Measurements from ENCODE around the gene SLC38A6.

Gene SLC38A6

DNA sequence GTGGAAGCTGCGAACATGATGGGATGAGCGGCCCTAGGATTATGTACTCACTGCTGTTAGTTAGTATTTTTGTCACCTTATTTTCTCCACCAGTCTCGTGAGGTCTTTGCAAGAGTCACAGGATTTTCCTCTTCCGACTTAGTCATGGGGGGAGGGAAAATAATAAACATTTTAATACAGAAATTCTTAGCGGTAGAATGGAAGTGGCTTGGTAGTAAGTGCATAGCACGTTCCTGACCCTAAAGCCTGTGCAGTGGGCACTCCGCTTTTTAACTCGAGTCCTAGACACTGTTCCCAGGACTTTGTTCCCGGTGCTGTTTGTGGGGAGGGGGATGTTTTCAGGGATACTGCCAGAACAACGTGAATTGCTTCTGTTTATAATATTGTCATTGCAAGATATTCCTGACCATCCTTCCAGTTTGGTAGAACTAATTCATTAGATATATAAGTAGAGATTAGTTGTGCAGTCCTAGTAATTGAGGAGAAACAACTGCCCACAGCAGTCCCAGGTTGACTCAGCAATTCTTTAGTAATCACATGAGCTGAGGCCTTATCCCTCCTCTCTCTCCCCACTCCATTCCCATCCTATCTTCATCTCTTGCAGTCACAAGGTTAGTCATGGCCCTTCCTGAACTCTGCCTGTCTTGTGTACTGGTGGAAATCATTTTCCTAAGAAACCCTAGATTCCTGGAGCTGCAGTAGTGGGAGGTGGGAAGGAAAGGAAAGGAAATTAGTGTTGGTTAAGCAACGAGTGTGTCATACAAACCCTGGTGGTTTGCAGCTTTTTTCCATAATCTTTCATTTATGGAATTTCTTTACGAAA lies 799 bp downstream of the SLC38A6 start:
- DNase-seq = no peak

DNA sequence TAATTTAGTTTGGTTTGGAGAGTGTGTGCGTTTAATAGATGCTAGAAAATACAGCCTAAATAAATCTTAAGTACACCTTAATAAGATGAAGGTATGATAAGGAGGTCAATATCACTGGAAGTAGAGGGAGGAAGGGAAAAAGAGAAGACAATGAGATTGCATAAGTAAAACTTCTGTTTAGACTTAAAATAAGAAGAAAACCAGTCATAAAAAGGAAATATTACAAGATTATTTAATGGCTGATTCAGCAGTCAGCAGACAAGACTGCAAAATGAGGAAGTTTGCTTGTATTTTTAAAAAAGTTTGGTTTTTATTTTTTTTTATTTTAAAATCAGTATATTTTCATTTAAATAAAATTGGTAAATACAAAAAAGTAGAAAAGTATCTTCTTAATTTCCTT lies 3.2 kb downstream of the SLC38A6 start:
- DNase-seq = no peak

DNA sequence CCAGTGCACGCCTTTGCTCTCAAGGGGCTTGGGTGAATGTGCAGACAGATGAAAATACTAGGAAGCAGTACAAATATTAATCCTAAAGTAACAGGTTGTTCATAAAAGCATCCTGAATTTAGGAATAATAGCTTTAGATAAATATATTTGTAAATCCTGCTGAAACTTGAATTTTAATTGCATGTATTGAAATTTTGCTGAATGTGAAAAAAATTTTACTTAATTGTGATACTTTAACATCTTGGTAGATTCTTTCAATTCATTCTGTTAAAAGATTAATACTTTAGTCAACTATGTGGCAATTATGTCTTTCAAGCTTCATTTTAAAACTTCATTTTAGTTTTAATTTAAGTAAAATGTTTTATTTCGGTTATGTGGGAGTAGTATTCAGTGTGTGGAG lies 5.5 kb downstream of the SLC38A6 start:
- no peak for DNase-seq

DNA sequence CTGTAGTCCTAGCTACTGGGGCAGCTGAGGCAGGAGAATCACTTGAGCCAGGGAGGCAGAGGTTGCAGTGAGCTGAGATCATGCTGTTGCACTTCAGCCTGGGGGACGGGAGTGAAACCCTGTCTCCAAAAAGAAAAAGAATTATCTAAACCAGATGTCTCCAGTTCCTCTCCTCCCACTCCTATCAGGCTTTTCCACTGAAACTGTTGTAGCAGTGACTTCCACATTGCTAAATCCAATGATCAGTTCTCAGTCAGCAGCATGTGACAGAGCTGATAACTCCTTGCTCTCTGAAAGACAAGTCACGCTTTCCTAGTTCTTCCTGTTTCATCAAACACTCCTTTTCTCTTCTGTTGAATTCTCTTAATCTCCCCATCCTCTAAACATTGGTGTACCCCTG lies 8.6 kb downstream of the SLC38A6 start:
- DNase-seq = no peak

DNA sequence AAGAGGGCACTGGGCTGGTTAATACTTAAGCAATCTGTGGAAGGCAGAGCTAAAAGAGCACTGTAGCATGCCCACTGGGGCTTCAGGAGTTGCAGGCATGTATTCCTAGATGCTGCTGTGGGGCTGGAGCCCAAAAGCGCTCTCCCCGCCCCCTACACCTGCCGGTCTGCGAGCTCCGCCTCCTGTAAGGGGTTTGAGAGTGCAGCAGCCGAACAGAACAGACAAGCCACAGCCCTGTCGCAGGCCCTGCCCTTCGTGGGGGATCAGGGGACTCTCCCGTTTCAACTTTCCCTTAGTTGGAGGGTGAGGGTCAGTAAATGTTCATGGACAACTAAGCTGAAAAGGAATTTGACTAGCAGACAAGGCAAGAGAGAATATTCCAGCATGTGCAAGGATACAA lies 17.6 kb downstream of the SLC38A6 start:
- DNase-seq = no peak

DNA sequence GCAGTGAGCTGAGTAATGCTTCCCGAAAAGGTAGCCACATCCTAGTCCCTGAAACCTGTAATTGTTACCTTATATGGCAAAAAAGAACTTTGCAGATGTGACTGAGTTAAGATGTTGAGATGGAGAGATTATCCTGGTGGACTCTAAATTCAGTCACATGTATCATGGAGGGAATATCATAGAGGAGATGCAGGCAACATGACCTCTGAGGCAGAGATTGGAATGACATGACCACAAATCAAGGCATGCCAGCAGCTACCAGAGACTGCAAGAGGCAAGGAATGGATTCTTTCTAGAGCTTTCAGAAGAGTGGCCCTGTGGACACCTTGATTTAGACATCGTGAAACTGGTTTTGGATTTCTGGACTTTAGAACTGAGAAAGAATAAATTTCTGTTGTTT lies 18.5 kb downstream of the SLC38A6 start:
- DNase-seq = no peak

DNA sequence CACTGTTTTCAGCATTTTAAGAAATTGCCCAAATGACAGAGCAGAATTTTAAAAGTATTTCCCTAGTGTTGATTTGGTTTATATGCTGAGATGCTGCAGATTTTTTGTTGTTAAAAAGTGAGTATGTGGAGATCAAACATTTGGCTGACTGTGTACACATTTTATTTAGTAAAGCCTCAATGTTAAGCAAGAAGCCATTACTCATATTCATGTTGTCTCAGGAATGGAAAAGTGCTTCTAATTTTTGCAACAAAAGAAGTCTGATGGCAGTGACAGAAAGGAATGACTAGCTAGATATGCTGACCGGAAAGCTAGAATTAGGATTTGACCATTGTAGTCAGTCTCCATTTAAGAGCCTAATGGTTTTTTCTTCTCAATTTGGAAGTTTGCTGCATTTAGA lies 22.5 kb downstream of the SLC38A6 start:
- DNase-seq = no peak

DNA sequence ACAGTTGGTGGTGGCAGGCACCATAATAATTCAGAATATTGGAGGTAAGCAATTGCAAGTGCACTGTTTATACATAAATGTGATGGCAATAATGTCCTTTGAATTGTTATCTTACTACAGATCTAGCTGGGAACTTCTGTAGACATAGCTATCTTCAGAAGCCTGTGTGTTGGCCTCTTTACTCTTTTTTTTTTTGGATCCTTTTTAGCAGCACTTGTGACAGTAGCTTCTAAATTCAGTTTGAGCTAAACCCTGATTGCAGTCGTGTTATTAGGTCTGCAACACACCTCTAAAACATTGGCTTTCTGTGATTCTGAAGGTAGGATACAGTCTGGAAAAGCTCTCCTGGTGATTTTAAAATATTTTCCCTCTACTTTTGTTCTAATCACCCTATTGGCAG lies 38.5 kb downstream of the SLC38A6 start:
- no peak for DNase-seq

DNA sequence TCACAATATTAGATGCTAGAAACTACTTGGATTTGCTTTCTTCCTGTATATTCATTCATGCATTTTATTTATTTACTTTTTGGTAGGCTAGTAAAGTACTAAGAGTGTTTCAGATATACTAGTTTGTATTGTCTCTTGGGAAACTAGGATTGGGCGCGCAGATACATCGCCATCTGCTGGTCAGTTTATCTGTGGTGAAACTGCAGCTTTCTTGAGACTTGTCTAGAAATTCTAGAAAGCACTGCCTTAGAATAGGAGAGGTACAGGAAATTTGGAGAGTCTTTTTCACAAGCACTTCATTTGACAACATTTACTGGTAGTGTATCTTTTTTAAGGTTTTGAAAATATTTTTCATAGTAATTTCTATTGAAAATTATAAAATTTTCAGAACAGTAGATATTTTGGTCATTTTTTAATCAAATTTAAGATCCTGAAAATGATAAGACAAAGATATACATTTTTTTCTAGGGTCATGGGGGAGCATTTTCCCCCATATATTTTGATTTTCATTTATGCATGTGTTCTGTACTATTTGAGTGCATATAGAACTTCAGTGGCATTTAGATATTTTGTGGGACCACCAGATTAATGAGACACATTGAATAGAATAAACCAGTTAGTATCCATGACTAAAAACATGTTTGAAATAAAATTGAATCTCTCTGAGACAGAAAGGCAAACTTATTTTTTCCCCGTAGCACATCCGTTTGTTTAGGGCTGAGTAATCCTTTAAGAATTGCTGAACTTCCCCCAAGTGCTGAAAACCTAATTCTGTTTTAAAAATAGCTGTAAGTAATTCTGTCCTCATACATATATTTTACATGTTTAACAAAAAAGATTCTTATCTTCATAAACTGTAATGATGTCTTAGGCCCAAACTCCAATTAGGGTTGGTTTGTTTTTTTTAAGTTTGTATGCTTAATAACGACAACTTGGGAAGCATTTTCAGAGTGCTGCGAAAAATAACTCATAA lies 44.5 kb downstream of the SLC38A6 start:
- peak; percentile 7 for DNase-seq

DNA sequence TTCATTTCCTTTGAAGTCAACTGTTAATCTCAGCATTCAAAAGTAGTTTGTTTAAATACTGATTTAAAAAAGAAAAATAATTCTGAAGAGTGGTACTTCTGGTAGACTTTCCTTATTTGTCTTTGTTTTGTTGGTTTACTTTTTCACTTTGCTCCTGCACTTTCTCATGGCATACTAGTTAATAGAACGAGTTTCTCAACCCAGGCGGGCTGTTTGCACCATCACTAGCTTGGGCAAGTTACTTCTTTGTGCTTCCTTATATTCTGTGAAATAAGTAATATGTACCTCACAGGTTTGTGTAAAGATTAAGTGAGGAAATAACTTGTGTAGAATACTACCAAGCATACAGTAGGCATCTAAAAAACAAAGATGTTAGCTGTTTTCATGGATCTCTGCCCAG lies 45.5 kb downstream of the SLC38A6 start:
- no peak for DNase-seq

DNA sequence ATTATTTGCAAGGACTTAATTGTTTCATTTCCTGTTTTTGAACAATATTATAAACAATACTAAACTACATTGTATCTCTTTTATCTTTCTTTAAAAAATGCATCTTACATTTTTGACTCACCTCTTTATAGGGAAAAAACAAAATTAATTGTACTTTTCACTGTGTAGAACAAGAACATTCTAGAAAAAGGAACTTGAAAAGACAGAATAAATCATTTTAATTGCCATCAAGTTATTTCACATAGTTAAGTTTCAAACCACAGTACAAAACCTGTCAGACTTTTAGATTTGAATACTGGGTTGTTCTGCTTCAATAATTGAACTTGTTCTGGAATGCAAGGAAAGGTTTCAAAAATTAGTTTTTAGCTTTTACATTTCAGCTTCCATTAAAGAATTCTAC lies 50.0 kb downstream of the SLC38A6 start:
- no peak for DNase-seq

DNA sequence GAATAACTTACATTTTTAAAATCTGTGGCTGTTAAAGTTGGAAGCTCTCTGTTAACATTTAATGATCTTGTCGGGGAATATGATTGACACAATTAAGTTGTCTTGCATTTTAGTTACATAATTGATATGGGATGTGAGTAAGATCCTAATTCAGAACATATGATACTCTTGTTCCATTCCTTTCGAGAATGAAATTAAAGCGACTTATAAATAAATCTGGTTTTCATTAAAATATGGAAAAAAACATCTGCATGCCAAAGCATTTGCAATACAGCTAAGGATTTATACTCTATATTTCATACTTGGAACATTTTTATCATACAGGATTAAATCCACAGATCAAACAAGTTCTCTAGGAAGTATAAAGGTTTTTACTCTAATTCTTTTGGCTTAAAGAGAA lies 52.0 kb downstream of the SLC38A6 start:
- DNase-seq = no peak

DNA sequence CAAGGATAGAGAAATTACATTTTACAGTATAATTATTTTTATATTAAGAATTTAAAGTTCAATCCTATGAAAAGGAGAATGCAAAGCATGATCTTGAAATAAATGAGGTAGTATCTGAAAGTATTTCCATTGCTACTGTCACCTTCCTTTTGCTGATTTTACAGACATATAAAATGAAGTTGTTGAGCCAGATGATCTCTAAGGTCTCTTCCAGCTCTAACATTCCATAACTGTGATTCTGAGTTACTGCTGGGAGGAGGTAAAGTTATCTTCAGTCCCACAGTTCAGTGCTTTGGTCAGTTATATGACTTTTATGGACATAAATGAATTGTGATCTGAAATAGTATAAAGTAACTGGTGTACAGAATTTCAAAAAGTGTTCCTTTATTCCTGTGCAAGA lies 52.8 kb downstream of the SLC38A6 start:
- DNase-seq = no peak

DNA sequence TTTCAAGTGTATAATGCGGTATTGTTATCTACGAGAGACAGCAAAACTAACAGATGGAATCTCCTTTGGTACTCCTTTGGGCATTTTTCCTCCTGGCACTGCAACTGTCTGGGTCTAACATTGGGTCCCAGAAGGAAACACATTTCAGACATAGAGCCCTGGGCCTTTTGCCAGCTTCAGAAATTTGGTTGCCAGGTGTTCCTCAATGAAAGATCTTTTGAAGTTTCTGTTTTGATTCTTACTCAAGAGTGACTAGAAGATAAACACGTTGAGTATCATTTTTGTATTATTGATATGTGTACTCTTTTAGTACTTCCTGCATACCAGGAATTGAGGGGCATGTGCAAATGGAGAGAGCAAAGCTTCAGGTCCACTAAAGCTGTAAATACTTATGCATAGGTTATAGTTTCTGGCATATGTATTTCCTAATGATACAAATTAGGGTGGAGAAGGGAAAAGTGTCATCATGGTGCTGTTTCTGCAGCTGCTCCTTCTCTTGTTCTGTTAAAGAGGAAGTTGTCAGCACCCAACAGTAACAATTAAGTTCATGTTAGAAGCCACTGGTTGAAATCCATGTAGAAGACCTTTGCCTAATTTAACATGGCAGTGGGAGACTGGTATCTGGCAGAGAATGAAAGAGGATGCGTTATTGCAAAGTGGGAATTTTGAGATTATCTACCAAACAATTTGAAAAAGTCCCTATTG lies 53.5 kb downstream of the SLC38A6 start:
- DNase-seq = peak; percentile 53

DNA sequence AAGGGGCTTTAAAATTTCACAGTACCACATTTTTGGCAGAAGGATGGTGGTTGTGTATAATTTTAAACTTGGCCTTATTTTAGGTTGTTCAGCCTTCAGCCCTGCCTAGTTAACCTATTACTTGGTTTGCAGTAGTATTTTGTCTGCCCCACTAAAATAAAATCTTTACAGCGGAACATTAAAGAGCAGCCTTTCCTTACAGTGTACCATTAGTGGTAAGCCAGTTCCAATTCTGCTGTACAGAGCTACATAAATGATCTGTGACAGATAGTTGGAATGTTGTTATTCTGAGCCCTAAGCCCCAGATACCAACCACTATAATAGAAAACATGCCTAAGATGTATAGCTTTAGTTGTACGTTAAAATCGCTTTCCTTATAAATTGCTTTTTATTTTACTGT lies 56.2 kb downstream of the SLC38A6 start:
- no peak for DNase-seq

DNA sequence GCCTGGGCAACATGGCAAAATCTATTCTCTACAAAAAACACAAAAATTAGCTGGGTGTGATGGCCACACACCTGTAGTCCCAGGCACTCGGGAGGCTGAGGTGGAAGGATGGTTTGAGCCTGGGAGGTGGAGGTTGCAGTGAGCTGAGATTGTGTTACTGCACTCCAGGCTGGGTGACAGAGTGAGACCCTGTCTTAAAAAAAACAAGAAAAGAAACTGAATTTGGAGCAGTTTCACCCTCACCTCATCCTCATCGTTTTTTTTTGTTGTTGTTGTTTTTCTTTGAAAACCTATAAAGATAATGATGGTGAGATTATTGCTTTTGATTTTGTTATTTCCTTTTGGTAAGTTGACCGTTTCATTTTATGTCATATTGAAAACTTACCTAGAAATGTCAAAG lies 60.7 kb downstream of the SLC38A6 start:
- no peak for DNase-seq

DNA sequence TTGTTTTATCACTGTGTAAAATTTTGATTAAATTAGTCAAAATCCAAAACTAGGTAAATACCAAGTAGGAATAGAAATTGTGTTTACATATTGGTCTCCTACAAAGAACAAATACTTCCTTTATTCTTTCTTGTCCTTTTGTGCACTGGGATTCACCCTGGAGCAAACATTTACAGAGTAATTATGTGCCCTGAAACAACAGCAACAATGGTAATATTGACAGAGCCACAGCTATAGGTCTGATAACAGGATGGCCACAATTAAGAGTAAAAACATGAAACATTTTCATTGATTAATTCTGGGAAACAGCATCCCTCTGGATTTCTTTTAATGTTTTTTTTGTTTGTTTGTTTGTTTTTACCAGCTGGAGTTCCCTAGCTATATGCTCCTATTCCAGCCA lies 61.2 kb downstream of the SLC38A6 start:
- no peak for DNase-seq

DNA sequence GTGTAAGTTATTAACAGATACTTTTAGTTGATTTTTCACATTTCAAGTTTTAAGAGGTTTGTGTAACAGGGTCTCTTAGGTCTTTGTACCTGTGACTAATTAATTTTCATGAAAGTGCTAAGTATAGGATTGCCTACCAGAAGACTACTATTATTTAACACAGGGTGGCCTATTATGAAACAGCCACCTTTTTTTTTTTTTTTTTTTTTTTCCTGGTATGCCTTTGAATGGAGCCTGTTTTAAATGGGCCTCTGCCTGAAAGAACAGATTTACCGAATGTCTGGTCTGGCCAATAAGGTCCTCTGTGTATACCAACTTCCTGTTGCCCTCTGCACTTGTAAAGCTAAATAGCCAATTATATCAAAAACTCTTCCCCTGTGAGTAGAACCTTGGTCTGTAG lies 62.5 kb downstream of the SLC38A6 start:
- DNase-seq = no peak

DNA sequence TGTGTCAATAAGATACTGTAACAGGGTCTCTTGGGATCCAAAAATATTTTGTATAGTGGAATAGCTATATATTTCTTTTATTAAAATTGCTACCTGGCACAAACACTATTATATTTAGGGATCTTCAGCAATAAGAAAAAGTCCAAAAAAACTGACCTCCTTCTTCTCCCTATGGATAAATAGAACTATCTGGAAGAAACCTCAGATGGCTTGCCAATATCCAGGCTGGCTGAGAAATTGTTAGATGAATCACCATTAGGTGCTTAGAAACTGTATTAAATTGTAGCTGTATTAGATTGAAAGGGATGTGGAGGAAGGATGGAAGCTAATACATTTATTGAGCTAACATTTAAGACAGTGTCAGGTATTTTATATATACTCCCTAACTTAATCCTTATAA lies 66.0 kb downstream of the SLC38A6 start:
- DNase-seq = no peak

DNA sequence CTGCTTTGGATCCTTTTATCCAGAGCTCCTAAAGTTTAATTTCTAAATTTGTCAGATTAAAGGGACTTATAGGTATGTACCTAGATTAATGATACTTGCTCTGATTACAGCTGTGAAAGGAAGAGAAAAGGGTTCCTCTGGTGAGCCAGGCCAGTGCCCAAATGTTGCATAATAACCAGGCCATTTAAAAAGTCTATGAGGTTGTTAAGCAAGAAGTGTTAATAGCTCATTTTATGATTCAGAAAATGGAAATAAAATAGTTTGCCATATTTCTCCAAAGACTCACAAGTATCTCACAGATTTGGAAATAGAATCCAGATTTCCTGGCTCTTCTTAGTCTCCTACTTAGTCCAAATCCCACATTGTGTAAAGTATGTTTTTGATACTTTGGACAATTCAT lies 67.6 kb downstream of the SLC38A6 start:
- no peak for DNase-seq

DNA sequence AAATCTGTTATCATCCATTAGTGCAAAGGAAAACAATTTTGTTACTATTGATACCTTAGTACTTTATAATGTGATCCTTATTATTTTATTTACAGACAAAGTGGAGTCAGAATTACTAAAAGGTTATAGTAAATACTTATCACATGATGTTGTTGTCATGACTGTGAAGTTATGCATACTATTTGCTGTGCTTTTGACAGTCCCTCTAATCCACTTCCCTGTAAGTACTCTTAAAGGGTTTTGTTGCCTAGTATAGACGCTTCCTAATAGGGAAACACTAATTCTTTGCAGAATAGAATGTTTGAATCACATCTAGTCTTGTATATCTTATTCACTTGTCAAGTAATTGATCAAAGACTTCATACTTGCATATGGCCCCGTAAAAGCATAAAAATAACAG lies 69.4 kb downstream of the SLC38A6 start:
- no peak for DNase-seq

DNA sequence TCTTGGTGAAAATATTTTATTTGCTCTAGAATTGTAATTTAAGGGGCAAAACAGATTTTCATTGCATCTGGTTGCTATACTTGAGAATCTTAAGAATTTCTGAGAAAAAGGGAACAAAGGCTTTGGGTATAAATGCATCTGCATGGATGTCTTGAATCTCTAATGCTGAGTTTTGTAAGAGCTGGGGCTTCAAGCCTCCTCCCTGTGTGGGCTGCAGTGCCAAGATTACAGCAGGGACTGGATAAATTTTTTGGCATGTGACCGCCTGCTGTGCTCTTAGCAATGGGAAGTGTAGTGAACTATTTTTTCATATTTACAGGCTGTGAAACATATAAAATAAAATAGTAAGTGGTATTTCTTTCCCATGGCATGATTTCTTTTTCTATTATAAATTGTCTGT lies 70.0 kb downstream of the SLC38A6 start:
- no peak for DNase-seq

DNA sequence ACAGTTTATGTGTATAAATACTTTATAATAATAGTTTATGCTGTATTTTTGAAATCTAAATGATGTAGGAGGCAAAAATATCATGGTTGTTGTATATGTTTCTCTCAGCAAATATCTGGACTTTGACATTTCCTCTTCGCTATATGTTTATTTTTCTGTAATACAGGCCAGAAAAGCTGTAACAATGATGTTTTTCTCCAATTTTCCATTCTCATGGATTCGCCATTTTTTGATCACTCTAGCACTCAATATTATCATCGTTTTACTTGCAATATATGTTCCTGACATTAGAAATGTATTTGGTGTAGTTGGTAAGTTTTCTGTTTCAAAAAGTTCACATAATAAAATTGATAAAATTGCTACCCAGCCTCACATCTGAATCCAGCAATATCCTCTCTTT lies 70.6 kb downstream of the SLC38A6 start:
- DNase-seq = no peak

DNA sequence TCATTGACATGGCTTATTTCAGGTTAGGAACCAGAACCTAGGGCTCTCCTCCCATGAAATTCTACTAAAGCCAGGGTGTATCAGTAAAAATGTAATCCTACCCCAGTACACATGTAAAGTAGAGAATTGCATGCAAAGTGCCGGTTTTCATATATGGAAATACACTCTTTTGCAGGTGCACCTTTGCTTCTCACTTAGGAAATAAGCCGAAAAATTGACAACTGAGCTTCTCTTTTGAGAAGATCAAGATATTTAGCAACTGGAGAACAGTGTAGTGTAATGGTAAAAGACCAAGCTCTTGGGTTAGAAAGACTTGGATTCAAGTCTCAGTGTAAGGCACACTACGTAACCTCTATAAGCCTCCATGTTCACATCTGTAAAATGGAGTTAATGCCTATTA lies 82.4 kb downstream of the SLC38A6 start:
- no peak for DNase-seq
